ENCODE results near the gene SLF1.

SLF1 gene

DNA sequence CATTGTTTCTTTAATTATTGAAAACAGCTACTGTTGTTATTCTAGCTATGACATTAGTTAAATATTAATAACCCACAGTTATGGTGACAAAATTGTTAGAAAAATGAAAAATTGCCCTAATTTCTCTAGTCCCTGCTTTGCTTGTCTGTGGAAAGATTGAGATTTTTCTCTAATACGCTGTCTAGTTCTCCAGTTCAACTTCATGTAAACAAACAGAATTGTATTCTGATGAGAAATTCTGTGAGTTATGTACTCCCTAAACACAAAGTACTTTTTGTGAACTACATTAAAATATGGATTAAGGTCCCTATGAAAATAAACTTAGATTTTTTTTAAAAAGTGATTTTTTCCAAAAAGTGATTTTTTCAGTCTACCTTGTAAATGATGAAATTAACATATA lies 8.7 kb downstream of the SLF1 start:
- DNase-seq (ENCODE audit: low read depth), result no peak
- H3K4me3 ChIP-seq (ENCODE audit: low read depth, low read length), result no peak overlapping the region
- TF ChIP-seq, protein P1, sequence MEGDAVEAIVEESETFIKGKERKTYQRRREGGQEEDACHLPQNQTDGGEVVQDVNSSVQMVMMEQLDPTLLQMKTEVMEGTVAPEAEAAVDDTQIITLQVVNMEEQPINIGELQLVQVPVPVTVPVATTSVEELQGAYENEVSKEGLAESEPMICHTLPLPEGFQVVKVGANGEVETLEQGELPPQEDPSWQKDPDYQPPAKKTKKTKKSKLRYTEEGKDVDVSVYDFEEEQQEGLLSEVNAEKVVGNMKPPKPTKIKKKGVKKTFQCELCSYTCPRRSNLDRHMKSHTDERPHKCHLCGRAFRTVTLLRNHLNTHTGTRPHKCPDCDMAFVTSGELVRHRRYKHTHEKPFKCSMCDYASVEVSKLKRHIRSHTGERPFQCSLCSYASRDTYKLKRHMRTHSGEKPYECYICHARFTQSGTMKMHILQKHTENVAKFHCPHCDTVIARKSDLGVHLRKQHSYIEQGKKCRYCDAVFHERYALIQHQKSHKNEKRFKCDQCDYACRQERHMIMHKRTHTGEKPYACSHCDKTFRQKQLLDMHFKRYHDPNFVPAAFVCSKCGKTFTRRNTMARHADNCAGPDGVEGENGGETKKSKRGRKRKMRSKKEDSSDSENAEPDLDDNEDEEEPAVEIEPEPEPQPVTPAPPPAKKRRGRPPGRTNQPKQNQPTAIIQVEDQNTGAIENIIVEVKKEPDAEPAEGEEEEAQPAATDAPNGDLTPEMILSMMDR (conservative IDR thresholded peaks at IDR 0.05; ENCODE audit: low read depth, low read length), result no peak

GRCh38 chr5:94632024-94632423 lies 13.6 kb downstream of the SLF1 start:
- H3K4me3 ChIP-seq (ENCODE audit: low read depth, low read length), result no peak overlapping the region
- DNase-seq (ENCODE audit: low read depth), result no peak
- TF ChIP-seq, protein P1 (conservative IDR thresholded peaks at IDR 0.05; ENCODE audit: low read depth, low read length), result no peak

GRCh38 chr5:94640176-94640575 lies 21.7 kb downstream of the SLF1 start:
- TF ChIP-seq, protein P1 (conservative IDR thresholded peaks at IDR 0.05; ENCODE audit: low read depth, low read length), result no peak
- no peak overlapping the region for H3K4me3 ChIP-seq (ENCODE audit: low read depth, low read length)
- no peak for DNase-seq (ENCODE audit: low read depth)

- no peak overlapping the region for H3K4me3 ChIP-seq (ENCODE audit: low read depth, low read length)
- TF ChIP-seq, protein P1 (conservative IDR thresholded peaks at IDR 0.05; ENCODE audit: low read depth, low read length), result no peak
- DNase-seq (ENCODE audit: low read depth), result no peak
Measured at GRCh38 chr5:94645053-94645452, 26.6 kb downstream of the SLF1 start.

- DNase-seq (ENCODE audit: low read depth), result no peak
- TF ChIP-seq, protein P1 (conservative IDR thresholded peaks at IDR 0.05; ENCODE audit: low read depth, low read length), result no peak
- no peak overlapping the region for H3K4me3 ChIP-seq (ENCODE audit: low read depth, low read length)
Measured at GRCh38 chr5:94646758-94647157, 28.3 kb downstream of the SLF1 start.

- H3K4me3 ChIP-seq (ENCODE audit: low read depth, low read length), result no peak overlapping the region
- no peak for DNase-seq (ENCODE audit: low read depth)
- TF ChIP-seq, protein P1 (conservative IDR thresholded peaks at IDR 0.05; ENCODE audit: low read depth, low read length), result no peak
Measured at GRCh38 chr5:94649874-94650273, 31.4 kb downstream of the SLF1 start.

DNA sequence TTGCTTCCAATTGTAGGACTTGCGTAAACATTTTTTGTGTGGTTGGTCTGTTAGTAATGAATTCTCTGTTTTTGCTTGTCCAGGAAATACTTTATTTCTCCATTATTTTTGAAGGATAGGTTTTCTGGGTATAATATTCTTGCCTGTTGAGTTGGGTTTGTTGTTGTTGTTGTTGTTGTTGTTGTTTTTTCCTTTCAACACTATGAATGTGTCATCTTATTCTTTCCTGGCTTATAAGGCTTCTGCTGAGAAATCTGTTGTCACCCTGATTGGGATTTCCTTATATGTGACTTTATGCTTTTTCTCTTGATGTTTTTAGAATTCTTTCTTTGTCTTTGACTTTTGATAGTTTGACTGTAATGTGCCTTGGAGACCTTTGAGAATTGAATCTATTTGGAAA lies 39.8 kb downstream of the SLF1 start:
- no peak for DNase-seq (ENCODE audit: low read depth)
- TF ChIP-seq, protein P1 (conservative IDR thresholded peaks at IDR 0.05; ENCODE audit: low read depth, low read length), result no peak
- no peak overlapping the region for H3K4me3 ChIP-seq (ENCODE audit: low read depth, low read length)

Data from choroid plexus epithelial cell (primary cell).